GM12878 (cell line): ENCODE measurements around the gene BICD1. TPM values are rescaled to one million over a fixed set of nuclear protein-coding genes. Genes with fewer than 3 reads are reported as not detected.

Experiments
- ATAC-seq: fragments of 200-7000 bp; cut with Tn5 transposase; 3 replicates; pipeline ENCODE4 v1.9.1; 2020; ENCODE audit warnings: mild to moderate bottlenecking, moderate library complexity
- BruUV-seq: library from RNA; stranded (reverse); fragments of 400-500 nt; replicated peaks from 2 replicates; lab custom pipeline; 2021; lab: Mats Ljungman, UMichigan
- CTCF ChIA-PET: fragments of 300-600 bp; sonication (Branson Sonifier 250); formaldehyde crosslinking; extraction: SDS; loops from one replicate; lab custom pipeline; 2021; ENCODE audit warnings: inconsistent platforms; lab: Yijun Ruan, JAX
- POLR2A ChIA-PET: fragments of 350-600 bp; formaldehyde crosslinking; extraction: SDS; loops from one replicate; lab custom pipeline; 2021; ENCODE audit warnings: inconsistent platforms; lab: Charles Lee
- RAD21 ChIA-PET: fragments of 300-600 bp; sonication (Branson Sonifier 250); formaldehyde crosslinking; loops from one replicate; lab custom pipeline; 2023; ENCODE audit warnings: antibody characterized with exemption; ENCODE audit not compliant: unreplicated experiment; lab: Charles Lee
- SMC1A ChIA-PET: fragments of 300-600 bp; sonication (Branson Sonifier 250); formaldehyde crosslinking; loops from one replicate; lab custom pipeline; 2023; ENCODE audit not compliant: unreplicated experiment, uncharacterized antibody; lab: Charles Lee
- DNase-seq: peaks from one replicate; pipeline ENCODE4 v3.0.0-alpha.2; 2011; ENCODE audit warnings: low read depth, low spot score
- FAIRE-seq: peaks from 3 replicates; lab custom pipeline; 2011; peaks lifted over from hg19 to GRCh38; lab: Jason Lieb, UNC
- H2AFZ ChIP-seq: 2 replicates; pipeline ENCODE4 v1.6.0; 2011; ENCODE audit warnings: low read depth, low read length, control low read depth; ENCODE audit not compliant: control insufficient read depth
- H3K27ac ChIP-seq: 2 replicates; pipeline ENCODE4 v1.5.1; 2011; ENCODE audit warnings: control low read depth; ENCODE audit not compliant: control insufficient read depth, insufficient read depth
- H3K27me3 ChIP-seq, 2 experiments: replicated peaks in 1 of 2; 2 replicates each; pipeline versions ENCODE4 v1.6.0 to v1.6.1; 2011; ENCODE audit warnings: low read length in 1 of 2; ENCODE audit not compliant: control insufficient read depth in 2 of 2, insufficient read depth in 2 of 2
- H3K36me3 ChIP-seq, 2 experiments: 2 replicates each; pipeline ENCODE4 v1.5.1; 2011; ENCODE audit warnings: low read length in 1 of 2; ENCODE audit not compliant: control insufficient read depth in 2 of 2, insufficient read depth in 2 of 2
- H3K4me1 ChIP-seq: 2 replicates; pipeline ENCODE4 v1.6.1; 2011; ENCODE audit warnings: mild to moderate bottlenecking, low read length, moderate library complexity, mixed read lengths; ENCODE audit not compliant: control insufficient read depth, insufficient read depth
- H3K4me2 ChIP-seq: 2 replicates; pipeline ENCODE4 v1.6.0; 2011; ENCODE audit warnings: control low read depth; ENCODE audit not compliant: control insufficient read depth, insufficient read depth
- H3K4me3 ChIP-seq: fragments of 200-600 bp; sonication (generic); 2 replicates; pipeline ENCODE4 v1.5.1; 2016
- H3K79me2 ChIP-seq: 2 replicates; pipeline ENCODE4 v1.6.0; 2011; ENCODE audit warnings: low read length; ENCODE audit not compliant: control insufficient read depth, insufficient read depth
- H3K9ac ChIP-seq: 2 replicates; pipeline ENCODE4 v1.8.0; 2011; ENCODE audit warnings: low read length, control low read depth, mixed read lengths; ENCODE audit not compliant: control insufficient read depth, insufficient read depth
- H3K9me3 ChIP-seq: replicated peaks from 3 replicates; pipeline ENCODE4 v1.5.1; 2011; ENCODE audit warnings: mild to moderate bottlenecking, low read length; ENCODE audit not compliant: control insufficient read depth, insufficient read depth
- H4K20me1 ChIP-seq: 2 replicates; pipeline ENCODE4 v1.6.0; 2011; ENCODE audit not compliant: control insufficient read depth, insufficient read depth
- BCLAF1 ChIP-seq: fragments of 450-650 bp; IDR thresholded peaks from 2 replicates; pipeline ENCODE4 v1.6.1; 2017; ENCODE audit warnings: antibody characterized with exemption, mild to moderate bottlenecking, moderate library complexity
- MTA3 ChIP-seq: IDR thresholded peaks from 2 replicates; pipeline ENCODE4 v1.6.1; 2012; ENCODE audit warnings: low read length, inconsistent platforms, borderline replicate concordance
- PML ChIP-seq: IDR thresholded peaks from 2 replicates; pipeline ENCODE4 v1.6.1; 2012; ENCODE audit warnings: low read length, inconsistent platforms
- SKIL ChIP-seq: fragments of 450-650 bp; IDR thresholded peaks from 2 replicates; pipeline ENCODE4 v1.6.1; 2017; ENCODE audit warnings: mild to moderate bottlenecking, low read depth, inconsistent platforms; ENCODE audit not compliant: poor library complexity, severe bottlenecking
- STAT3 ChIP-seq: IDR thresholded peaks from 2 replicates; pipeline ENCODE4 v1.6.1; 2011; ENCODE audit warnings: low read depth, low read length, improper control_type of control experiment
- YBX1 ChIP-seq: fragments of 450-650 bp; IDR thresholded peaks from 2 replicates; pipeline ENCODE4 v1.6.1; 2016; ENCODE audit warnings: antibody characterized with exemption
- ZBTB11 ChIP-seq: fragments of 450-650 bp; formaldehyde crosslinking; IDR thresholded peaks from 2 replicates; pipeline ENCODE4 v1.5.0; 2022; ENCODE audit warnings: mild to moderate bottlenecking, missing genetic modification characterization
- ZBTB40 ChIP-seq: fragments of 450-650 bp; IDR thresholded peaks from 2 replicates; pipeline ENCODE4 v1.6.1; 2016; ENCODE audit warnings: mild to moderate bottlenecking, moderate library complexity, borderline replicate concordance
- WGBS: methylation state at CpG from one replicate; pipeline ENCODE4 v1.1.6; 2016; ENCODE audit warnings: low lambda C conversion rate; ENCODE audit not compliant: insufficient replicate concordance, insufficient coverage; ENCODE audit errors: missing lambda C conversion rate; 5-methylcytosine and 5-hydroxymethylcytosine counted together
- in situ Hi-C: fragments of 300-500 bp; cut with MboI; formaldehyde crosslinking; loops from 9 replicates; pipeline ENCODE4 v1.14.3; 2018; ENCODE audit warnings: mixed read lengths
- intact Hi-C: fragments of 100-400 bp; cut with micrococcal nuclease; formaldehyde crosslinking; loops from one replicate; pipeline ENCODE4 v1.14.2; 2022; ENCODE audit not compliant: unreplicated experiment
- polyA plus RNA-seq, 11 experiments: library from polyadenylated mRNA; depleted of rRNA in 4 of 11; unstranded in 6 of 11; stranded (reverse) in 5 of 11; fragments of >200 nt; fragmentation: Nextera tagmentation in 4 of 11; fragmentation: Illumina TruSeq in 1 of 11; extraction: Ambion mirVana in 4 of 11; extraction: Trizol in 1 of 11; gene quantifications; 1 replicate in 1 of 11; 2 replicates in 10 of 11; pipeline versions ENCODE4 v1.2.1 to v1.2.3, GENCODE V29; 2011 to 2016; ENCODE audit warnings: inconsistent platforms in 2 of 11, missing spikeins in 2 of 11, low read depth in 1 of 11
- total RNA-seq, 4 experiments: library from RNA; depleted of rRNA in 3 of 4; stranded (reverse); fragments of >200 nt in 3 of 4; fragmentation: Illumina TruSeq in 1 of 4; extraction: Trizol in 1 of 4; gene quantifications; 2 replicates each; pipeline versions ENCODE4 v1.2.1 to v1.2.3, GENCODE V29; 2013 to 2021

The BICD1 gene
- total and polyA plus RNA-seq, 10 of the 15 experiments (the other 5 are each of a cell fraction or from before 2014, with no cell fraction given), result 4.7 to 32.5 (median 14.4) TPM

GRCh38 chr12:32181498-32182175, 75.0 kb downstream of the BICD1 start (continued):
- no peak for TF ChIP-seq ZBTB11
- no peak for TF ChIP-seq YBX1

GRCh38 chr12:32183650-32184049, 77.0 kb downstream of the BICD1 start:
- RAD21 ChIA-PET, result interaction anchor here (0.7 kb wide), 1 partner anchor 530 kb away, joined by 4 read pairs; no protein-coding TSS in a partner anchor
- 100% methylated on average over 1 of the region's 1 CpG for WGBS
- POLR2A ChIA-PET, result no interaction called here
- TF ChIP-seq PML (no peak), SKIL (no peak), STAT3 (no peak), BCLAF1 (no peak), ZBTB40 (no peak), MTA3 (no peak)

More at GRCh38 chr12:32183650-32184049, 77.0 kb downstream of the BICD1 start:
- no peak overlapping the region for H3K9ac ChIP-seq
- H3K27ac ChIP-seq, result no peak overlapping the region
- SMC1A ChIA-PET, result no interaction called here
- ATAC-seq, result no peak
- no TSS peak for BruUV-seq
- no peaks in the 10 kb centered on the region for H3K4me1 ChIP-seq
- H4K20me1 ChIP-seq, result no peaks in the 10 kb centered on the region
- CTCF ChIA-PET, result interaction anchor here (1.4 kb wide), 1 partner anchor 10 kb away, joined by 3 read pairs; no protein-coding TSS in a partner anchor
- in situ Hi-C loops (no loop called here), intact Hi-C loops (no loop called here)
- H3K9me3 ChIP-seq, result no peaks in the 10 kb centered on the region
- H3K4me3 ChIP-seq, result no peak overlapping the region
- FAIRE-seq, result no peak
- H3K4me2 ChIP-seq, result no peak overlapping the region
- no peak for DNase-seq
- no peaks in the 10 kb centered on the region for H3K36me3 ChIP-seq
- H3K79me2 ChIP-seq, result no peaks in the 10 kb centered on the region
- no peaks in the 10 kb centered on the region for H3K27me3 ChIP-seq
- H2AFZ ChIP-seq, result no peak overlapping the region
